Activated CD4-positive, alpha-beta T cell treated with anti-CD3 and anti-CD28 coated beads, Interleukin-2, amount 10 ng/mL, durations not matched to agents 7 days and 5 days (primary cell): ENCODE results near the gene CFLAR. TPM values are rescaled to one million over a fixed set of nuclear protein-coding genes. Genes with fewer than 3 reads are reported as not detected.
"Not testable (repeated sequence)": the region's sequence is repeated elsewhere in the genome, so short reads cannot be mapped to it uniquely, and the experiment has no call there.

Experiments used
- CTCF ChIA-PET: fragments of 350-600 bp; sonication (Branson Sonifier 250); formaldehyde crosslinking; loops from one replicate; lab custom pipeline; 2021; ENCODE audit warnings: antibody characterized with exemption; lab: Charles Lee
- POLR2A ChIA-PET: fragments of 350-600 bp; sonication (Branson Sonifier 250); formaldehyde crosslinking; loops from one replicate; lab custom pipeline; 2021; ENCODE audit warnings: antibody characterized with exemption; lab: Charles Lee
- DNase-seq: peaks from one replicate; pipeline ENCODE4 v3.0.0-alpha.2; 2020
- H3K27ac Mint-ChIP-seq: one replicate; pipeline ENCODE4 v1.8.0; 2021; ENCODE audit warnings: mild to moderate bottlenecking, moderate library complexity, mixed read lengths
- H3K27me3 Mint-ChIP-seq: one replicate; pipeline ENCODE4 v1.8.0; 2021; ENCODE audit warnings: mixed read lengths
- H3K36me3 Mint-ChIP-seq: one replicate; pipeline ENCODE4 v1.8.0; 2021; ENCODE audit warnings: low read depth, mixed read lengths
- H3K4me1 Mint-ChIP-seq: one replicate; pipeline ENCODE4 v1.8.0; 2021; ENCODE audit warnings: mixed read lengths
- H3K4me3 Mint-ChIP-seq: one replicate; pipeline ENCODE4 v1.8.0; 2021; ENCODE audit warnings: mild to moderate bottlenecking, moderate library complexity, mixed read lengths
- H3K9me3 Mint-ChIP-seq: one replicate; pipeline ENCODE4 v1.8.0; 2021; ENCODE audit warnings: mixed read lengths
- total RNA-seq, 2 experiments: library from RNA; stranded (reverse); gene quantifications; one replicate each; pipeline ENCODE4 v1.2.3, GENCODE V29; 2021

Gene CFLAR
- total RNA-seq, 2 experiments from 2014 or later, result 98.4 to 106 TPM

GRCh38 chr2:201174687-201175086 lies 58.7 kb downstream of the CFLAR start:
- DNase-seq, result no peak
- H3K27ac Mint-ChIP-seq, result no peak overlapping the region
- peaks cover 6% of the 10 kb centered on the region for H3K27me3 Mint-ChIP-seq
- H3K4me1 Mint-ChIP-seq, result peaks cover 14% of the 10 kb centered on the region
- POLR2A ChIA-PET, result no interaction called here
- CTCF ChIA-PET, result interaction anchor here (1.0 kb wide), 1 partner anchor 156 kb away, joined by 3 read pairs; no protein-coding TSS in a partner anchor
- H3K4me3 Mint-ChIP-seq, result no peak overlapping the region
- no peaks in the 10 kb centered on the region for H3K36me3 Mint-ChIP-seq
- H3K9me3 Mint-ChIP-seq, result peaks cover 3% of the 10 kb centered on the region

- peaks cover 20% of the 10 kb centered on the region for H3K4me1 Mint-ChIP-seq
- POLR2A ChIA-PET, result no interaction called here
- H3K27me3 Mint-ChIP-seq, result no peaks in the 10 kb centered on the region
- no peak overlapping the region for H3K27ac Mint-ChIP-seq
- CTCF ChIA-PET, result interaction anchor here (1.1 to 1.3 kb wide), 2 partner anchors 9 to 57 kb away, joined by 5 read pairs; no protein-coding TSS in a partner anchor
- DNase-seq, result no peak
- peaks cover 2% of the 10 kb centered on the region for H3K9me3 Mint-ChIP-seq
- H3K4me3 Mint-ChIP-seq, result no peak overlapping the region
- no peaks in the 10 kb centered on the region for H3K36me3 Mint-ChIP-seq
Observed at GRCh38 chr2:201176081-201176481, 60.1 kb downstream of the CFLAR start.

- Mint-ChIP-seq H3K27ac (no peak overlapping the region), H3K36me3 (peaks cover 16% of the 10 kb centered on the region), H3K4me3 (no peak overlapping the region), H3K9me3 (peaks cover 2% of the 10 kb centered on the region), H3K4me1 (peaks cover 25% of the 10 kb centered on the region), H3K27me3 (no peaks in the 10 kb centered on the region)
- no peak for DNase-seq
- POLR2A ChIA-PET, result no interaction called here
- CTCF ChIA-PET, result interaction anchor here (0.6 kb wide), 1 partner anchor 266 kb away, joined by 3 read pairs; no protein-coding TSS in a partner anchor
Observed at GRCh38 chr2:201180010-201180409, 64.0 kb downstream of the CFLAR start.

GRCh38 chr2:201182650-201183364 lies 66.8 kb downstream of the CFLAR start, which contains the start of gene CASP10:
TSS of gene CASP10 (plus strand) at chr2:201183141. CDS start at chr2:201185778, 2,637 bp downstream.
- peak within 1 kb of the TSS; percentile 90 for H3K4me3 Mint-ChIP-seq
- ChIA-PET CTCF (interaction anchor here (0.5 to 3.0 kb wide), 21 partner anchors 8 to 811 kb away, joined by 3 to 46 read pairs (median 4); partner anchors contain the start of genes NIF3L1 and PPIL3), POLR2A (interaction anchor here (0.6 to 1.2 kb wide), 6 partner anchors 9 to 268 kb away, joined by 3 to 12 read pairs (median 4); no protein-coding TSS in a partner anchor)
- H3K4me1 Mint-ChIP-seq, result peaks cover 40% of the 10 kb centered on the region
- peak within 1 kb of the TSS; percentile 89 for H3K27ac Mint-ChIP-seq
- peak; percentile 50 for DNase-seq
- peaks cover 40% of the 10 kb centered on the region for H3K36me3 Mint-ChIP-seq
- H3K9me3 Mint-ChIP-seq, result peaks cover 5% of the 10 kb centered on the region
- no peaks in the 10 kb centered on the region for H3K27me3 Mint-ChIP-seq

DNA sequence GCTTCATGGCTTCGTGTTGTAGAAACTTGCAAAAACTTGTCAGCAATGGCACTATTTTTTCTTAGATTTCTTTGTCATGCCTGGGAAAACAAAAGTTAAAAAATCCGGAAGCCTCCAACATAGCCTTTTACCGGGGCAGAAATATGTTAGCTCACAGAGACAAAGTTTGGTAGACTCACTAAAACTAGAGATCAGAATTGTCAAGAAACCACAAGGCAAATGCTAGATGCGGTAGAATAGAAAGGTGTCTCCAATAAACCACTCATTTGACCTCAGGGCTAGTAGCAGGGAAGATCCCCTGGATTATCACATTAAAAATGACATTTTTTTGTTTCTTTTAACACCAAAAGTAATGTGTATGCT lies 67.4 kb downstream of the CFLAR start:
- ChIA-PET CTCF (interaction anchor here (0.6 to 3.0 kb wide), 18 partner anchors 12 to 811 kb away, joined by 3 to 46 read pairs (median 6); partner anchors contain the start of genes NIF3L1 and PPIL3), POLR2A (interaction anchor here (0.6 to 1.2 kb wide), 7 partner anchors 9 to 597 kb away, joined by 3 to 12 read pairs (median 4); no protein-coding TSS in a partner anchor)
- Mint-ChIP-seq H3K27ac (peak overlapping the region; percentile 89), H3K27me3 (no peaks in the 10 kb centered on the region), H3K4me3 (peak overlapping the region; percentile 90), H3K4me1 (peaks cover 45% of the 10 kb centered on the region), H3K9me3 (peaks cover 7% of the 10 kb centered on the region), H3K36me3 (peaks cover 46% of the 10 kb centered on the region)
- DNase-seq, result no peak

DNA sequence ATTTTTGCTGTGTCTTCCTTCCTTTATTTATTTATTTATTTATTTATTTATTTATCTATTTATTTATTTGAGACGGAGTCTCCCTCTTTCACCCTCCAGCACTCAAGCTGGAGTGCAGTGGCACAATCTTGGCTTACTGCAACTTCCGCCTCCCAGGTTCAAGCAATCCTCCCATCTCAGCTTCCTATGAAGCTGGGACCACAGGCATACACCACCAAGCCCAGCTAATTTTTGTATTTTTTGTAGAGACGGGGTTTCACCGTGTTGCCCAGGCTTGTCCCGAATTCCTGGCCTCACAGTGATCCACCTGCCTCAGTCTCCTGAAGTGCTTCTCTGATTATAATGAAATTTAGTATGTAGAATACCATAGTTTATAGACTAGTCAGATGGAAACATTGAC lies 67.9 kb downstream of the CFLAR start:
- H3K27ac Mint-ChIP-seq, result peak overlapping the region; percentile 79
- H3K36me3 Mint-ChIP-seq, result peaks cover 50% of the 10 kb centered on the region
- CTCF ChIA-PET, result interaction anchor here (1.0 to 3.0 kb wide), 11 partner anchors 11 to 287 kb away, joined by 3 to 46 read pairs (median 6); no protein-coding TSS in a partner anchor
- not testable (repeated sequence) for H3K27me3 Mint-ChIP-seq, H3K9me3 Mint-ChIP-seq
- H3K4me1 Mint-ChIP-seq, result peaks cover 49% of the 10 kb centered on the region
- POLR2A ChIA-PET, result interaction anchor here (0.6 to 1.0 kb wide), 2 partner anchors 48 to 597 kb away, joined by 4 to 6 read pairs; no protein-coding TSS in a partner anchor
- DNase-seq, result peak; percentile 15
- peak overlapping the region; percentile 90 for H3K4me3 Mint-ChIP-seq

- not testable (repeated sequence) for DNase-seq
- peaks cover 50% of the 10 kb centered on the region for H3K4me1 Mint-ChIP-seq
Observed at GRCh38 chr2:201184248-201184647, 68.3 kb downstream of the CFLAR start.

GRCh38 chr2:201185863-201186262 lies 69.9 kb downstream of the CFLAR start:
- Mint-ChIP-seq H3K4me1 (peaks cover 52% of the 10 kb centered on the region), H3K27ac (peak overlapping the region; percentile 79), H3K36me3 (peaks cover 67% of the 10 kb centered on the region), H3K4me3 (peak overlapping the region; percentile 90), H3K9me3 (peaks cover 8% of the 10 kb centered on the region), H3K27me3 (no peaks in the 10 kb centered on the region)
- POLR2A ChIA-PET, result no interaction called here
- CTCF ChIA-PET, result interaction anchor here (1.1 to 1.4 kb wide), 5 partner anchors 8 to 241 kb away, joined by 3 to 7 read pairs (median 3); no protein-coding TSS in a partner anchor
- DNase-seq, result no peak

More at GRCh38 chr2:201184248-201184647, 68.3 kb downstream of the CFLAR start:
- POLR2A ChIA-PET, result interaction anchor here (1.0 kb wide), 1 partner anchor 48 kb away, joined by 6 read pairs; no protein-coding TSS in a partner anchor
- not testable (repeated sequence) for H3K9me3 Mint-ChIP-seq, H3K27me3 Mint-ChIP-seq
- Mint-ChIP-seq H3K27ac (peak overlapping the region; percentile 79), H3K36me3 (peaks cover 54% of the 10 kb centered on the region), H3K4me3 (peak overlapping the region; percentile 90)
- CTCF ChIA-PET, result interaction anchor here (1.0 to 3.0 kb wide), 7 partner anchors 11 to 287 kb away, joined by 3 to 46 read pairs (median 6); no protein-coding TSS in a partner anchor

- Mint-ChIP-seq H3K27me3 (no peaks in the 10 kb centered on the region), H3K27ac (no peak overlapping the region), H3K9me3 (peaks cover 8% of the 10 kb centered on the region), H3K4me3 (peak overlapping the region; percentile 12), H3K4me1 (peaks cover 62% of the 10 kb centered on the region), H3K36me3 (peaks cover 74% of the 10 kb centered on the region)
- ChIA-PET CTCF (no interaction called here), POLR2A (no interaction called here)
- no peak for DNase-seq
Observed at GRCh38 chr2:201186982-201187381, 71.0 kb downstream of the CFLAR start.

GRCh38 chr2:201188449-201188848 lies 72.5 kb downstream of the CFLAR start:
- peaks cover 85% of the 10 kb centered on the region for H3K36me3 Mint-ChIP-seq
- ChIA-PET POLR2A (no interaction called here), CTCF (interaction anchor here (0.7 to 1.5 kb wide), 3 partner anchors 10 to 1247 kb away, joined by 3 to 6 read pairs (median 3); no protein-coding TSS in a partner anchor)
- H3K4me3 Mint-ChIP-seq, result no peak overlapping the region
- no peak overlapping the region for H3K27ac Mint-ChIP-seq
- no peak for DNase-seq
- H3K4me1 Mint-ChIP-seq, result peaks cover 69% of the 10 kb centered on the region
- no peaks in the 10 kb centered on the region for H3K27me3 Mint-ChIP-seq
- H3K9me3 Mint-ChIP-seq, result peaks cover 8% of the 10 kb centered on the region

DNA sequence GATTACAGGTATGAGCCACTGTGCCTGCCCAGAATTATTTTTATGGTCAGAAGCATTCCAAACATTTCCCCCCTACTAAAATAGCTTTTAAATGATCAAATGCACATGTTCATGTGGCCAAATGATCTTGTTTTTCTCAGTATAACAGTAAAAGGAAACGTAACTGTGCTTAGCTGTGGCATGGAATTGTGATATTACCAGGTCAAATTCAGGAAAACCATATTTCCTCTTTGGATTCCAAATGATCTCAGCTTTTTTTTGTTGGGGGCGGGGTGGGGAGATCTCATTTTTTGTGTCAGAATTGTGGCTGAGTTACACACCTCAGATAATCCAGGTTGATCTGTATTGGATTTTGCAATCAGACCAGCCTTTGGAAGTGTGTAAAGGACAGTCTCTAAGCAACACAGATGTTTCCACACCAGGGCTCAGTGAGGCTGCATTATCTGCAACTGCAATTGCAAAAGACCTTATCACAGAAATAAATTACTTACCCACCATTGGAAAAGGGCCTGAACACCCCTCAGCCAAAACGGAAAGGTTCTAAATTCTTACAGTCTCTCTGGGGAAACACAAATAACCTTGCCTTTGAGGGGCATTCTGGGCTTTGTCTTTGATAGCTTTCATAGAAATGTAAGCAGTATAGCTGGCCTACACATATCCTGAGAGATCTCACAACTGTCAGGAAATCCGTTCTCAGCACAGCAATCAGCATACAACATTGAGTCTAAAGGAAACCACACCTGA lies 75.3 kb downstream of the CFLAR start:
- H3K9me3 Mint-ChIP-seq, result peaks cover 8% of the 10 kb centered on the region
- ChIA-PET POLR2A (interaction anchor here (0.9 to 1.0 kb wide), 2 partner anchors 8 to 42 kb away, joined by 3 to 4 read pairs; partner anchors contain the start of gene CASP10), CTCF (interaction anchor here (0.7 to 1.7 kb wide), 6 partner anchors 9 to 255 kb away, joined by 3 to 8 read pairs (median 4); partner anchors contain the start of gene CASP10)
- H3K4me3 Mint-ChIP-seq, result peak overlapping the region; percentile 54
- H3K4me1 Mint-ChIP-seq, result peaks cover 81% of the 10 kb centered on the region
- no peaks in the 10 kb centered on the region for H3K27me3 Mint-ChIP-seq
- peak overlapping the region; percentile 77 for H3K27ac Mint-ChIP-seq
- H3K36me3 Mint-ChIP-seq, result peaks cover 81% of the 10 kb centered on the region
- DNase-seq, result peak; percentile 53

- H3K9me3 Mint-ChIP-seq, result no peaks in the 10 kb centered on the region
- H3K36me3 Mint-ChIP-seq, result peaks cover 75% of the 10 kb centered on the region
- ChIA-PET CTCF (interaction anchor here (0.6 to 4.2 kb wide), 10 partner anchors 8 to 660 kb away, joined by 3 to 31 read pairs (median 4); partner anchors contain the start of gene CASP10), POLR2A (interaction anchor here (0.5 to 1.2 kb wide), 2 partner anchors 40 to 306 kb away, joined by 3 to 6 read pairs; no protein-coding TSS in a partner anchor)
- no peaks in the 10 kb centered on the region for H3K27me3 Mint-ChIP-seq
- H3K4me3 Mint-ChIP-seq, result peak overlapping the region; percentile 65
- DNase-seq, result no peak
- H3K27ac Mint-ChIP-seq, result peak overlapping the region; percentile 92
- H3K4me1 Mint-ChIP-seq, result peaks cover 70% of the 10 kb centered on the region
Observed at GRCh38 chr2:201194097-201194496, 78.1 kb downstream of the CFLAR start.
